ENCODE measurements around the gene CEP295NL. TPM values are rescaled to one million over a fixed set of nuclear protein-coding genes. Genes with fewer than 3 reads are reported as not detected.

Gene CEP295NL
- total and polyA plus RNA-seq, 2 experiments from 2014 or later = 0.21 TPM; not detected in 1

- Histone ChIP-seq H3K4me1 (ENCODE audit: low read depth) (peaks cover 5% of the 10 kb centered on the region), H3K9me3 (ENCODE audit: low read depth) (no peaks in the 10 kb centered on the region), H3K27ac (no peak overlapping the region), H3K36me3 (no peaks in the 10 kb centered on the region), H3K27me3 (no peaks in the 10 kb centered on the region), H3K4me3 (no peak overlapping the region)
- TF ChIP-seq CTCF (IDR thresholded peaks at IDR 0.05; ENCODE audit: low read depth, low read length) = no peak
- no peak for DNase-seq (ENCODE audit: low read depth in 1 of 2, low spot score in 1 of 2)
Measured at GRCh38 chr17:78934681-78935418, 31.8 kb upstream of the CEP295NL start.

- TF ChIP-seq CTCF (IDR thresholded peaks at IDR 0.05; ENCODE audit: low read depth, low read length) = no peak
- Histone ChIP-seq H3K27me3 (no peaks in the 10 kb centered on the region), H3K4me1 (ENCODE audit: low read depth) (no peaks in the 10 kb centered on the region), H3K36me3 (no peaks in the 10 kb centered on the region), H3K9me3 (ENCODE audit: low read depth) (no peaks in the 10 kb centered on the region), H3K4me3 (no peak overlapping the region), H3K27ac (no peak overlapping the region)
- peak; percentile 46 to 99 for DNase-seq (ENCODE audit: low read depth in 1 of 2, low spot score in 1 of 2)
Measured at GRCh38 chr17:78933959-78934568, 31.1 kb upstream of the CEP295NL start.

GRCh38 chr17:78933025-78933958 is 30.3 kb upstream of the CEP295NL start:
- no peak overlapping the region for H3K27ac ChIP-seq
- no peak overlapping the region for H3K4me3 ChIP-seq
- H3K9me3 ChIP-seq (ENCODE audit: low read depth) = no peaks in the 10 kb centered on the region
- H3K27me3 ChIP-seq = no peaks in the 10 kb centered on the region
- H3K4me1 ChIP-seq (ENCODE audit: low read depth) = no peaks in the 10 kb centered on the region
- peak in 1 of 2 donors; percentile 96 for DNase-seq (ENCODE audit: low read depth in 1 of 2, low spot score in 1 of 2)
- no peaks in the 10 kb centered on the region for H3K36me3 ChIP-seq
- TF ChIP-seq CTCF (IDR thresholded peaks at IDR 0.05; ENCODE audit: low read depth, low read length) = no peak

GRCh38 chr17:78929908-78930775 is 27.1 kb upstream of the CEP295NL start:
- no peaks in the 10 kb centered on the region for H3K4me1 ChIP-seq (ENCODE audit: low read depth)
- TF ChIP-seq CTCF (IDR thresholded peaks at IDR 0.05; ENCODE audit: low read depth, low read length) = no peak

More at GRCh38 chr17:78929908-78930775, 27.1 kb upstream of the CEP295NL start:
- no peaks in the 10 kb centered on the region for H3K27me3 ChIP-seq
- H3K4me3 ChIP-seq = no peak overlapping the region
- H3K36me3 ChIP-seq = no peaks in the 10 kb centered on the region
- H3K27ac ChIP-seq = no peak overlapping the region
- no peaks in the 10 kb centered on the region for H3K9me3 ChIP-seq (ENCODE audit: low read depth)
- DNase-seq (ENCODE audit: low read depth in 1 of 2, low spot score in 1 of 2) = no peak
